Spleen (tissue), 11 donors: ENCODE results near the gene SERINC1. TPM values are rescaled to one million over a fixed set of nuclear protein-coding genes. Genes with fewer than 3 reads are reported as not detected.

ENCODE experiments used
- DNase-seq: peaks from one replicate; pipeline ENCODE4 v3.0.0-alpha.2; 2020
- H3K27ac ChIP-seq, 8 donors: fragments of 200-600 bp; sonication (generic) in 7 of 8; 1 replicate in 4 of 8; 2 replicates in 4 of 8; pipeline versions ENCODE4 v1.5.0 to v1.8.0; 2016 to 2021; ENCODE audit warnings: inconsistent platforms in 4 of 8, mild to moderate bottlenecking in 4 of 8, moderate library complexity in 1 of 8
- H3K27me3 ChIP-seq, 7 donors: fragments of 200-600 bp; sonication (generic) in 6 of 7; replicated peaks in 1 of 7; 1 replicate in 4 of 7; 2 replicates in 3 of 7; pipeline versions ENCODE4 v1.5.0 to v1.8.0; 2016 to 2021; ENCODE audit warnings: inconsistent platforms in 3 of 7, mild to moderate bottlenecking in 1 of 7
- H3K36me3 ChIP-seq, 6 donors: fragments of 200-600 bp; sonication (generic) in 5 of 6; 1 replicate in 4 of 6; 2 replicates in 2 of 6; pipeline versions ENCODE4 v1.5.0 to v1.8.0; 2016 to 2021; ENCODE audit warnings: inconsistent platforms in 2 of 6
- H3K4me1 ChIP-seq, 6 donors: fragments of 200-600 bp; sonication (generic) in 5 of 6; 1 replicate in 3 of 6; 2 replicates in 3 of 6; pipeline versions ENCODE4 v1.5.0 to v1.8.0; 2016 to 2021; ENCODE audit warnings: inconsistent platforms in 3 of 6
- H3K4me3 ChIP-seq, 8 donors: fragments of 200-600 bp; sonication (generic) in 7 of 8; 1 replicate in 4 of 8; 2 replicates in 4 of 8; pipeline versions ENCODE4 v1.5.0 to v1.8.0; 2016 to 2021; ENCODE audit warnings: inconsistent platforms in 4 of 8, mild to moderate bottlenecking in 4 of 8, moderate library complexity in 2 of 8
- H3K9me3 ChIP-seq, 8 donors: fragments of 200-600 bp; sonication (generic) in 7 of 8; 1 replicate in 4 of 8; 2 replicates in 4 of 8; pipeline versions ENCODE4 v1.5.0 to v1.8.0; 2016 to 2021; ENCODE audit warnings: inconsistent platforms in 4 of 8
- POLR2A ChIP-seq, 3 donors: fragments of 450-650 bp; IDR thresholded peaks; one replicate each; pipeline ENCODE4 v1.5.1; 2017; ENCODE audit warnings: antibody characterized with exemption in 3 of 3, mild to moderate bottlenecking in 1 of 3
- POLR2AphosphoS5 ChIP-seq, 3 donors: sonication (generic); formaldehyde crosslinking; IDR thresholded peaks; one replicate each; pipeline ENCODE4 v1.5.1; 2017; ENCODE audit warnings: antibody characterized with exemption in 3 of 3
- WGBS, 5 donors: extraction: QIAGEN DNeasy Blood & Tissue Kit in 3 of 5; methylation state at CpG; one replicate each; pipeline versions ENCODE4 v1.1.5 to v1.1.7; 2013 to 2018; 5-methylcytosine and 5-hydroxymethylcytosine counted together
- intact Hi-C: fragments of 100-400 bp; cut with DNase I; formaldehyde crosslinking; loops from one replicate; pipeline ENCODE4 v1.15.0; 2023; ENCODE audit warnings: low total_unique reads
- polyA plus RNA-seq, 3 donors: library from polyadenylated mRNA; stranded (reverse); fragments of 200-250 nt; gene quantifications; one replicate each; pipeline ENCODE4 v1.2.1, GENCODE V29; 2013
- total RNA-seq, 7 donors: library from RNA; depleted of rRNA in 3 of 7; stranded (reverse); fragments of >200 nt in 3 of 7; fragmentation: NEBNext Ultra II Directional in 4 of 7; extraction: Animal tissue kit (Norgen Biotek cat#: 25700) in 4 of 7; gene quantifications; one replicate each; pipeline versions ENCODE4 v1.1.0 to v1.2.1, GENCODE V29; 2016 to 2021
- TF ChIP-seq, protein P1 (sequence below), 11 experiments: fragments of 200-600 bp in 7 of 11; fragments of 450-650 bp in 4 of 11; sonication (generic) in 4 of 11; IDR thresholded peaks in 8 of 11; conservative IDR thresholded peaks in 3 of 11; 1 replicate in 7 of 11; 2 replicates in 4 of 11; pipeline versions ENCODE4 v1.4.0 to v1.8.0; 2016 to 2021; ENCODE audit warnings: antibody characterized with exemption in 11 of 11, inconsistent platforms in 4 of 11, mild to moderate bottlenecking in 1 of 11
- donor health status: healthy with polysubstance abuse.
- donor health status: DM: no; HTN: no; CAD: no; lungs with moderate emphysema.
- donor health status: DM: no; HTN: no; CAD: no.
- donor health status: Bipolar disorder and iron deficiency.
- donor health status: healthy.
- donor health status: DM: no; HTN: no; CAD: no.
- donor health status: DM: yes; HTN: yes; CAD: no.

Gene SERINC1
- total and polyA plus RNA-seq, 10 donors: 26.6 to 191 (median 145) TPM

DNA sequence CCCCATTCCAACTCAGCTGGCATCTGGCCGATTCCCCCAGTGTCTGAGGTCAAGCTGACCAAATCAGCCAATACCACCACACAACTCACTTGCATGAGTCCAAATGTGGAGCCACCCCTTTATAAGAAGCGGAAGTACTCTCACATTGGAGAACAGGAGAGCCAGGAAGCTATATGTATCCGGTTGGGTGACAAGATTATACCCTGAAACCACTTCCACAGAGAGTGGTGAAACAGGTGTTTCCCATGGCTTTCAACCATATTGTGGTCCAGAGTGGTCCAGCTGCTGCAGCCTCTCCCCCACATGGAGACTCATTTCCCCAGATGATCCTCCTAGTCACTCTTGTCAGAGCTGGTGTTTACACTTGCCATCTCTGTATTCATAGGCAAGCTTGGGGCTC, 24.0 kb upstream of the SERINC1 start:
- no peak for TF ChIP-seq POLR2AphosphoS5 (IDR thresholded peaks at IDR 0.05)
- TF ChIP-seq, protein P1, sequence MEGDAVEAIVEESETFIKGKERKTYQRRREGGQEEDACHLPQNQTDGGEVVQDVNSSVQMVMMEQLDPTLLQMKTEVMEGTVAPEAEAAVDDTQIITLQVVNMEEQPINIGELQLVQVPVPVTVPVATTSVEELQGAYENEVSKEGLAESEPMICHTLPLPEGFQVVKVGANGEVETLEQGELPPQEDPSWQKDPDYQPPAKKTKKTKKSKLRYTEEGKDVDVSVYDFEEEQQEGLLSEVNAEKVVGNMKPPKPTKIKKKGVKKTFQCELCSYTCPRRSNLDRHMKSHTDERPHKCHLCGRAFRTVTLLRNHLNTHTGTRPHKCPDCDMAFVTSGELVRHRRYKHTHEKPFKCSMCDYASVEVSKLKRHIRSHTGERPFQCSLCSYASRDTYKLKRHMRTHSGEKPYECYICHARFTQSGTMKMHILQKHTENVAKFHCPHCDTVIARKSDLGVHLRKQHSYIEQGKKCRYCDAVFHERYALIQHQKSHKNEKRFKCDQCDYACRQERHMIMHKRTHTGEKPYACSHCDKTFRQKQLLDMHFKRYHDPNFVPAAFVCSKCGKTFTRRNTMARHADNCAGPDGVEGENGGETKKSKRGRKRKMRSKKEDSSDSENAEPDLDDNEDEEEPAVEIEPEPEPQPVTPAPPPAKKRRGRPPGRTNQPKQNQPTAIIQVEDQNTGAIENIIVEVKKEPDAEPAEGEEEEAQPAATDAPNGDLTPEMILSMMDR (IDR thresholded peaks at IDR 0.05 in 8 of 11, conservative IDR thresholded peaks at IDR 0.05 in 3 of 11): no peak
- no peak for TF ChIP-seq POLR2A (IDR thresholded peaks at IDR 0.05)
- intact Hi-C loops: no loop called here
- WGBS, 5 donors: 33 to 47% (median 41%) methylated on average over 3 of the region's 3 CpGs
- no peak for DNase-seq
- peaks cover 2 to 49% (median 40%) of the 10 kb centered on the region in 8 donors for H3K9me3 ChIP-seq
- no peaks in the 10 kb centered on the region for H3K27me3 ChIP-seq
- H3K4me1 ChIP-seq: peaks cover 0 to 5% (median 0%) of the 10 kb centered on the region in 6 donors
- H3K4me3 ChIP-seq: no peak overlapping the region
- H3K27ac ChIP-seq: no peak overlapping the region
- H3K36me3 ChIP-seq: no peaks in the 10 kb centered on the region

DNA sequence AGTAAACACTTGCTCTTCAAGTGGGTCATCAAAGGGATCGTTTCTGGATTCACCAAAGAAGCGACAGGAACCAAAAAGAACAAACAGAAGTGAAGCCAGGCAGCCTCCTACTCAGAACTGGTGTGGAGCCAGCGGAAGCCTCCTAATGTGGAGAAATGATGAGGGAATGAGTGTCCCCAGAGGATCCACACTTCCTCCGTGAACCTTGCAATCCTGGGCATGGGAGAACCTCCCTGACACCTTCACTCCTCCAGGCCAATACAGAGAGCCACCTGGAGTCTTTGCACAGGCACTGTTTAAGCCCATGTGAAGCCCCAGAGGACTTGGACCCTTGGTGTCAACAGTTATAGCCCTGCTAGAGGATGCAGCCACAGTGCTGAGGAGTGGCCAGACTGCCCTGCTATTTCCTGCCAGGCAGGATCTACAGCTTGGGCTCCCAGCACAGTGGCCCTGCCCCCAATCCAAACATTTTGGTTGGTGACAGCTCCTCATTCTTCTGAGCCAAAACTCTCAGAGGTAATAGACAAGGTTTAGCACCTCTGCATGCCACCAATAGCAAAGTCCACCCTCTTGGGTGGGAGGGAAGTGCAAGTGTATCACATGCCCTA, 23.2 kb upstream of the SERINC1 start:
- TF ChIP-seq, protein P1 (IDR thresholded peaks at IDR 0.05 in 8 of 11, conservative IDR thresholded peaks at IDR 0.05 in 3 of 11): no peak
- TF ChIP-seq POLR2AphosphoS5 (IDR thresholded peaks at IDR 0.05) (no peak), POLR2A (IDR thresholded peaks at IDR 0.05) (no peak)
- 73 to 83% (median 79%) methylated on average over 4 of the region's 4 CpGs for WGBS, 5 donors
- Histone ChIP-seq H3K4me3 (no peak overlapping the region), H3K36me3 (no peaks in the 10 kb centered on the region), H3K9me3 (peaks cover 0 to 41% (median 32%) of the 10 kb centered on the region in 8 donors), H3K27ac (no peak overlapping the region), H3K4me1 (peaks cover 0 to 5% (median 0%) of the 10 kb centered on the region in 6 donors), H3K27me3 (no peaks in the 10 kb centered on the region)
- no peak for DNase-seq
- intact Hi-C loops: no loop called here

DNA sequence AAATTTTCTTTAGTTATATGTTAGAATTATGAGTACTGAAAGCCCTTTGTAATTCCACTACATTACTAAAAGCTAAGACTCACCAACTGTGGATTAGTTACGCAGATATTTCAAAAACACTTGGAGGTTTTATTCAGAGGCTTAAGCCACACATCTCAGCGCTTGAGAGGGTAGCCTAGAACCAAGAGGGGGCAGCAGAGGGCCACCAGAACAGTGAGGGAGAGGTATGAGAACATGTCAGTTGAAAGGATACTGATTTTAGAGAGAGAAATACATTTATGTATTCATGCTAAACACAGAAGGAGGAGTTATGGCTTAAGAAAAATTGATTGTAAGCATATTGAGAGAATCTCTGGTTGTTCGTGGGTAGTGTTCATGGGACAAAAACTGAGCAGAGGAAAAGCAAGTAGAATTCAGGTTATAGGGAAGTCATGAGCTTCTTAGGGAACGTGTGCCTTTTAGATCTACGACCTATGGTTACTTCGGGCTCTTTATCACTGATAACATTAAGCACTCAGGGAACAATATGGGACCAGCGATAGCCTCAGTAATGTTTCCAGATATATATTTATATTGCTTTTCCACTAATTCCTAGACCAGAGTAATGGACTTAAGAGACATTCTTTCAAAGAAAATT, 20.4 kb upstream of the SERINC1 start:
- peak; percentile 79 for DNase-seq
- intact Hi-C loops: no loop called here
- Histone ChIP-seq H3K4me1 (peaks cover 0 to 5% (median 0%) of the 10 kb centered on the region in 6 donors), H3K36me3 (no peaks in the 10 kb centered on the region), H3K4me3 (no peak overlapping the region), H3K9me3 (peaks cover 0 to 17% (median 13%) of the 10 kb centered on the region in 8 donors), H3K27ac (no peak overlapping the region), H3K27me3 (no peaks in the 10 kb centered on the region)
- no peak for TF ChIP-seq POLR2A (IDR thresholded peaks at IDR 0.05)
- TF ChIP-seq, protein P1 (IDR thresholded peaks at IDR 0.05 in 8 of 11, conservative IDR thresholded peaks at IDR 0.05 in 3 of 11): peak in 10 of 11 experiments; percentile 22 to 89 (median 78)
- WGBS, 5 donors: 25 to 35% (median 28%) methylated on average over 7 of the region's 7 CpGs

DNA sequence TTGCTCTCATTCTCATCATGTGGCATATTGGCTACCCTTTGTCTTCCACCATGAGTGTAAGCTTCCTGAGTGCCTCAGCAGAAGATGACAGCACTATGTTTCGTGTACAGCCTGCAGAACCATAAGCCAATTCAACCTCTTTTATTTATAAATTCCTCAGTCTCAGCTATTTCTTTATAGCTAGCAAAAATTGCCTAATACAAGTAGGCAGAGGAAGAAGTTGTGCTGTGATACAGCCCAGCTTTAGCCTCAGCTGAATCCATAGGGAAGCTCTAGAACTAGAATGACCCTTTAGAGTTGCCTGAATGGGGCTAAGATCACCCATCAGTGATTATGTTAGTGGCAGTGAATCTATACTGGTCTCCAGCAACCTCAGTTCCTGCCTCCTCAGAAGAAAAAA, 19.0 kb upstream of the SERINC1 start:
- WGBS, 5 donors: 70 to 92% (median 83%) methylated on average over 1 of the region's 1 CpG
- no peaks in the 10 kb centered on the region for H3K27me3 ChIP-seq

More for the DNA sequence above, 19.0 kb upstream of the SERINC1 start:
- Histone ChIP-seq H3K4me1 (peaks cover 0 to 5% (median 0%) of the 10 kb centered on the region in 6 donors), H3K9me3 (peaks cover 0 to 2% (median 0%) of the 10 kb centered on the region in 8 donors), H3K27ac (no peak overlapping the region), H3K4me3 (no peak overlapping the region), H3K36me3 (no peaks in the 10 kb centered on the region)
- no peak for TF ChIP-seq POLR2A (IDR thresholded peaks at IDR 0.05)
- TF ChIP-seq, protein P1 (IDR thresholded peaks at IDR 0.05 in 8 of 11, conservative IDR thresholded peaks at IDR 0.05 in 3 of 11): no peak
- no peak for TF ChIP-seq POLR2AphosphoS5 (IDR thresholded peaks at IDR 0.05)
- intact Hi-C loops: no loop called here
- DNase-seq: no peak
